Epithelial cell of proximal tubule (primary cell): ENCODE data around the gene PIM1. TPM values are rescaled to one million over a fixed set of nuclear protein-coding genes. Genes with fewer than 3 reads are reported as not detected.

Experiments used
- DNase-seq: peaks from one replicate; pipeline ENCODE4 v3.0.0-alpha.2; 2011; ENCODE audit warnings: low read depth
- H3K4me3 ChIP-seq: 2 replicates; pipeline ENCODE4 v1.5.1; 2011; ENCODE audit warnings: low read depth, mild to moderate bottlenecking, low read length
- total RNA-seq: library from RNA; depleted of rRNA; stranded (reverse); fragments of >200 nt; gene quantifications from 2 replicates; pipeline ENCODE4 v1.2.3, GENCODE V29; 2015
- TF ChIP-seq, protein P1 (sequence below): conservative IDR thresholded peaks from 2 replicates; pipeline ENCODE4 v1.5.1; 2012; ENCODE audit warnings: low read depth, mild to moderate bottlenecking, low read length

PIM1 gene
- total RNA-seq, 1 donor from 2014 or later: 25.9 TPM

DNA sequence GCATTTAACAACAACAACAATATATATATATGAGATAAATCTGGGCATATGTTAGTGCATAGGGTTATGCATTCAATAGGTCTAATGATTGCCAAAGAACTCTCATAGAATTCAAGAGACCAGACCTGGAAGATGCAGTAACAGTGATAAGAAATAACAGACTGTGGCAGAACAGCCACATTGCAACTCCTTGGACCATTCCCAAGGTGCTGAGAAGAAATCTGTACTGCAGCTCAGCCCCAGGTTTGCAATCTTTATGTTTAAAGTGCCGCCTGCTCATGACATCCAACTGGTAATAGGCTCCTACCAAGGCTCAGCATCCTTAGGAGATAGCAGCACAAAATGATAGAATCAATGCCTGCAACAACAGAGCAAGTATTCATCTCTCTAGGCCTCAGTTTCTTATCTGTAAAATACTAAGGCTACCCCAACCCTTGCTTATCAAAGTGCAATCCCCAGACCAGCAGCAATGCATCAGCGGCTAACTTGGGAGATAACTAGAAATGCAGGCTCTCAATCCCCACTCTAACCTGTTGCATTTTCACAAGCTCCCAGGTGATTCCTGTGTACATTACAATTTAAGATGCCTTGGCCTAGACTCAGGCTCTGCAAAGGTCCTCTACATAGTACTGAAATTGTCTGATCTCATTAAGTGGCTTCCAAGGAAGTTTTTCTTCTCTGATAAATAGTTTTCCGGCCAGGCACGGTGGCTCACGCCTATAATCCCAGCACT is 30.6 kb upstream of the PIM1 start:
- DNase-seq: no peak
- TF ChIP-seq, protein P1, sequence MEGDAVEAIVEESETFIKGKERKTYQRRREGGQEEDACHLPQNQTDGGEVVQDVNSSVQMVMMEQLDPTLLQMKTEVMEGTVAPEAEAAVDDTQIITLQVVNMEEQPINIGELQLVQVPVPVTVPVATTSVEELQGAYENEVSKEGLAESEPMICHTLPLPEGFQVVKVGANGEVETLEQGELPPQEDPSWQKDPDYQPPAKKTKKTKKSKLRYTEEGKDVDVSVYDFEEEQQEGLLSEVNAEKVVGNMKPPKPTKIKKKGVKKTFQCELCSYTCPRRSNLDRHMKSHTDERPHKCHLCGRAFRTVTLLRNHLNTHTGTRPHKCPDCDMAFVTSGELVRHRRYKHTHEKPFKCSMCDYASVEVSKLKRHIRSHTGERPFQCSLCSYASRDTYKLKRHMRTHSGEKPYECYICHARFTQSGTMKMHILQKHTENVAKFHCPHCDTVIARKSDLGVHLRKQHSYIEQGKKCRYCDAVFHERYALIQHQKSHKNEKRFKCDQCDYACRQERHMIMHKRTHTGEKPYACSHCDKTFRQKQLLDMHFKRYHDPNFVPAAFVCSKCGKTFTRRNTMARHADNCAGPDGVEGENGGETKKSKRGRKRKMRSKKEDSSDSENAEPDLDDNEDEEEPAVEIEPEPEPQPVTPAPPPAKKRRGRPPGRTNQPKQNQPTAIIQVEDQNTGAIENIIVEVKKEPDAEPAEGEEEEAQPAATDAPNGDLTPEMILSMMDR: no peak
- H3K4me3 ChIP-seq: no peak overlapping the region

DNA sequence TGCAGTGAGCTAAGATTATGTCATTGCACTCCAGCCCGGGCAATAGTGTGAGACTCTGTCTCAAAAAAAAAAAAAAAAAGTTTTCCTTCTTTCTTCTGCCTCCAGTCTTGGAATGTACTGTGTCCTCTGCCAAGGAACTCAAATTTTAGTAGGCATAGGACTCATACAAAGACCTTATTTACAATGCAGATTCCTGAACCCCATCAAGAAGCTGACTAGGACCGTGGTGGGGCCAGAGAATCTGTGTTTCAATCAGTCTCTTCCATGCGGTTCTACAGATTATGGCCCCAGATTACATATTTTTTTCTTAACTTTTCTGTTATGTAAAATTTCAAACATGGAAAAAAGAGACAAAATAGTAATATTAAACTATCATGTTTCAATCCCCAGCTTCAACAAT is 29.8 kb upstream of the PIM1 start:
- no peak for DNase-seq
- no peak overlapping the region for H3K4me3 ChIP-seq
- TF ChIP-seq, protein P1: no peak

DNA sequence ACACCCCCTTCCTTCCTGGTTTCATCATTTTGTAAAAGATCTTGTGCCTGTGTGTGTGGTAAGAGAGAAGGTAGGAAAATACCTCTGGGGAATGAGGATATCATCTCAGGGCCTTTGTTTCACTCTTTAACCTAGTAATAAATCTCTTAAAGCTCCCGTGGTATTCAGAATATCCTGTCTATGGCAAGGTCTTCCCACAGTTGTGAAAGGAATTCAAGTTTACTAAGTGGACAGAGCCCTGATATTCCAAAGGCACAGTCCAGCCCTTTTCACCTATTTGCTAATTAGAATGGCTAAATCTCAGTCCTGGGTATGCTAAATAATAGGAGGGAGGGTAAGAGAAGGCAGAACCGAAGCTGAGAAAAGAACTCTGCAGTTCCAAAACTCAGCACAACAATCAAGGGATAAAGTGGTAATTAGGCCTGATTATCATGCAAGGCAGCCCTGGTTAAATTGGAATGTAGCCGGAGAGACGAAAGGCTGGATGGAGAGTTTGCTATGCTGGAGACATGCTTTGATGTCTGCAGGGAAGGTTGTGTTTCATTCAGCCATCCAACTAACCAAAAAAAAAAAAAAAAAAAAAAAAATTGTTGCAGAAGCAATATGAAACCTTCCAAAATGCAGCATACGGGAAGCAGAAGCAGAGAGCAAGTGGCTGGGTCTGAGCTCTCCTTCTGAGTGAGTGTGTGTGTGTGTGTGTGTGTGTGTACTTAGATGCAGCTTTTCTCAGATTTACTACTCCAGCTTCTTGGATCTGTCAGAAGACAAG is 28.5 kb upstream of the PIM1 start:
- H3K4me3 ChIP-seq: no peak overlapping the region
- DNase-seq: no peak

DNA sequence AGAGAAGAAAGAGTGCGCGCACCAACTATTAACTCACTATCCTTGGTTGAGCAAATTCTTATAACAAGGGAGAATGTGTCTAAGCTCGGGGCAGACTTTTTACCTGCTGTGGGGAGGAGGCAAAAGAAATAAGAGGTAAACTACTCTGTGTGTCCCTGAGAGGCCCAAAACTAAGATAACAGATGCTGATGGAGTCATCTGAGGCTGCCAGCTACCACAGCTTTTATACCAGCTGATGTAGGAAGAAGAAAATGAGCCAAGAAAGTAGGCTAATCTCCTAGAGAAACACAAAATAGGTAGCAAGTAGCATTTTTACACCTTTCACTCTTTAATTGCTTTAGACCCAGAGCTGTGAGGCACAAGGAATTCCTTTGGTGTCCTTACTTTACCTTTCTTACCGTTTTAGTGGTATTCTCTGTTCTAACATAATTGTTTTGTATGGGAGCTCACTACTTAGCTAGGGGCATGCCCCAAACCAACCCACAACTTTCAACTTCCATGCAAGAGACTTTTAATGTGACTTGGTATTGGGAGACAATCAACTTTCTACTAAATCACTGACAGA is 27.8 kb upstream of the PIM1 start:
- no peak for DNase-seq
- TF ChIP-seq, protein P1: no peak
- no peak overlapping the region for H3K4me3 ChIP-seq

More for the DNA sequence above, 28.5 kb upstream of the PIM1 start:
- TF ChIP-seq, protein P1: no peak

DNA sequence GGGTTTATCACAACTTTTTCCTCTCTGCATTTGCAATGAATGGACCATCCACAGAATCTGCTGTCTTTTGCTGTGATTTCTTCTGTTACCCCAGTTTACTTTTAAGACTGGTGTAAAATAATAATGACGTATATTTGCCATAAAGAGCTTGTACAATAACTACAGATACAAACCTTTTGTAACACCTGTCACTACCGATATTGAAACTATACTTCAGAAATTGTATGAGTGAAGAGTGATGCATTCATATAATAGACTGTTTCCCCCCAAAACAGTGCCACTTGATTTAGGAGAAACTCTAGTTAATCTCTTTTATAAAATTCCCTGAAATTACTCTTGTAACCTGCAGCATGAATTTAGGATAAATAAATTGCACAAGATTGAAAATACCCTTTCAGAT is 26.4 kb upstream of the PIM1 start:
- TF ChIP-seq, protein P1: no peak
- DNase-seq: no peak
- no peak overlapping the region for H3K4me3 ChIP-seq

DNA sequence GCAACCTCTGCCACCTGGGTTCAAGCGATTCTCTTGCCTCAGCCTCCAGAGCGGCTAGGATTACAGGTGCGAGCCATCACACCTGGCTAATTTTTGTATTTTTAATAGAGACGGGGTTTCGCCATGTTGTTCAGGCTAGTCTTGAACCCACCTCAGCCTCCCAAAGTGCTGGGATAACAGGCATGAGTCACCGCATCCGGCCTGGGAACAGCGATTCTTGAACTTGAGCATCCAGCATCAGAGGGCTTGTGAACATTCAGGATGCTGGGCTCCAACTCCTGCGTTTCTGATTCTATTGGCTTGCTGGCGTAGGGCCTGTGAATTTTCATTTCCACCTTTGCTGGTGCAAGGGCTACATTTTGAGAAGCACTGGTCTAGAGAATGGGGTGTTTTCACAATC is 24.5 kb upstream of the PIM1 start:
- TF ChIP-seq, protein P1: no peak
- H3K4me3 ChIP-seq: no peak overlapping the region
- no peak for DNase-seq
